HEK293 (cell line): Measurements from ENCODE around the gene P2RX4.

Source experiments
- CTCF ChIA-PET: fragments of 350-600 bp; formaldehyde crosslinking; extraction: SDS; loops from one replicate; lab custom pipeline; 2021; ENCODE audit warnings: antibody characterized with exemption; lab: Yijun Ruan, JAX
- POLR2A ChIA-PET: fragments of 300-600 bp; formaldehyde crosslinking; extraction: SDS; loops from one replicate; lab custom pipeline; 2020; ENCODE audit warnings: antibody characterized with exemption, inconsistent platforms; lab: Yijun Ruan, JAX
- H3K27ac ChIP-seq: fragments of 200-500 bp; sonication (Bioruptor generic); 2 replicates; pipeline ENCODE4 v1.5.1; 2014; ENCODE audit warnings: low read depth, low read length, control low read depth, inconsistent platforms; ENCODE audit errors: extremely low read depth
- H3K36me3 ChIP-seq, 2 experiments: fragments of 200-500 bp in 1 of 2; sonication (Bioruptor generic) in 1 of 2; 1 replicate in 1 of 2; 2 replicates in 1 of 2; pipeline ENCODE4 v1.5.1; 2014 to 2017; ENCODE audit warnings: inconsistent platforms in 2 of 2, low read length in 2 of 2; ENCODE audit not compliant: control insufficient read depth in 2 of 2, insufficient read depth in 1 of 2
- H3K4me1 ChIP-seq: fragments of 200-500 bp; sonication (Bioruptor generic); 2 replicates; pipeline ENCODE4 v1.5.1; 2014; ENCODE audit warnings: mild to moderate bottlenecking, low read length, inconsistent platforms; ENCODE audit not compliant: control insufficient read depth, insufficient read depth
- H3K4me3 ChIP-seq: 2 replicates; pipeline ENCODE4 v1.5.1; 2011; ENCODE audit warnings: low read depth, mild to moderate bottlenecking, control low read depth, low read length, moderate library complexity
- H3K9me3 ChIP-seq: fragments of 200-500 bp; sonication (Bioruptor generic); 2 replicates; pipeline ENCODE4 v1.5.1; 2014; ENCODE audit warnings: low read depth, low read length, inconsistent platforms; ENCODE audit not compliant: control insufficient read depth, insufficient read depth
- IKZF3 ChIP-seq: fragments of 450-650 bp; IDR thresholded peaks from 2 replicates; pipeline ENCODE4 v1.5.0; 2018; ENCODE audit warnings: missing biosample characterization, mild to moderate bottlenecking, missing genetic modification characterization, moderate library complexity
- KLF1 ChIP-seq: fragments of 450-650 bp; formaldehyde crosslinking; IDR thresholded peaks from 2 replicates; pipeline ENCODE4 v1.5.1; 2016; ENCODE audit warnings: missing biosample characterization, missing genetic modification characterization
- KLF8 ChIP-seq: fragments of 450-650 bp; formaldehyde crosslinking; IDR thresholded peaks from 2 replicates; pipeline ENCODE4 v1.5.1; 2016; ENCODE audit warnings: missing biosample characterization, missing genetic modification characterization
- PATZ1 ChIP-seq: fragments of 450-650 bp; formaldehyde crosslinking; IDR thresholded peaks from 2 replicates; pipeline ENCODE4 v1.5.1; 2016; ENCODE audit warnings: missing biosample characterization, missing genetic modification characterization
- SCRT1 ChIP-seq: fragments of 450-650 bp; formaldehyde crosslinking; IDR thresholded peaks from 2 replicates; pipeline ENCODE4 v1.5.1; 2016; ENCODE audit warnings: missing biosample characterization, missing genetic modification characterization, borderline replicate concordance
- SCRT2 ChIP-seq: fragments of 450-650 bp; formaldehyde crosslinking; IDR thresholded peaks from 2 replicates; pipeline ENCODE4 v1.5.1; 2016; ENCODE audit warnings: missing biosample characterization, missing genetic modification characterization
- ZBTB7A ChIP-seq: fragments of 450-650 bp; formaldehyde crosslinking; IDR thresholded peaks from 2 replicates; pipeline ENCODE4 v1.5.1; 2016; ENCODE audit warnings: low read depth, missing biosample characterization, missing genetic modification characterization
- ZEB2 ChIP-seq: fragments of 450-650 bp; formaldehyde crosslinking; IDR thresholded peaks from 2 replicates; pipeline ENCODE4 v1.5.1; 2016; ENCODE audit warnings: missing biosample characterization, missing genetic modification characterization
- ZFP41 ChIP-seq: fragments of 450-650 bp; formaldehyde crosslinking; IDR thresholded peaks from 2 replicates; pipeline ENCODE4 v1.5.1; 2016; ENCODE audit warnings: missing biosample characterization, missing genetic modification characterization, borderline replicate concordance
- ZNF2 ChIP-seq: fragments of 450-650 bp; formaldehyde crosslinking; IDR thresholded peaks from 2 replicates; pipeline ENCODE4 v1.5.1; 2016; ENCODE audit warnings: missing biosample characterization, missing genetic modification characterization
- ZNF214 ChIP-seq: fragments of 450-650 bp; formaldehyde crosslinking; IDR thresholded peaks from 2 replicates; pipeline ENCODE4 v1.5.1; 2017; ENCODE audit warnings: missing biosample characterization, mild to moderate bottlenecking, missing genetic modification characterization, borderline replicate concordance
- ZNF223 ChIP-seq: fragments of 450-650 bp; formaldehyde crosslinking; IDR thresholded peaks from 2 replicates; pipeline ENCODE4 v1.5.1; 2016; ENCODE audit warnings: missing biosample characterization, missing genetic modification characterization
- ZNF23 ChIP-seq: fragments of 450-650 bp; formaldehyde crosslinking; IDR thresholded peaks from 2 replicates; pipeline ENCODE4 v1.5.1; 2016; ENCODE audit warnings: missing biosample characterization, missing genetic modification characterization, borderline replicate concordance
- ZNF24 ChIP-seq: fragments of 450-650 bp; formaldehyde crosslinking; IDR thresholded peaks from 2 replicates; pipeline ENCODE4 v1.5.1; 2016; ENCODE audit warnings: missing biosample characterization, missing genetic modification characterization
- ZNF266 ChIP-seq: fragments of 450-650 bp; formaldehyde crosslinking; IDR thresholded peaks from 2 replicates; pipeline ENCODE4 v1.5.1; 2016; ENCODE audit warnings: missing biosample characterization, missing genetic modification characterization, low read depth
- ZNF292 ChIP-seq: fragments of 450-650 bp; formaldehyde crosslinking; IDR thresholded peaks from 2 replicates; pipeline ENCODE4 v1.5.1; 2016; ENCODE audit warnings: low read depth, missing biosample characterization, missing genetic modification characterization, borderline replicate concordance
- ZNF391 ChIP-seq: fragments of 450-650 bp; formaldehyde crosslinking; IDR thresholded peaks from 2 replicates; pipeline ENCODE4 v1.5.1; 2016; ENCODE audit warnings: low read depth, missing biosample characterization, missing genetic modification characterization, borderline replicate concordance
- ZNF433 ChIP-seq: fragments of 450-650 bp; formaldehyde crosslinking; IDR thresholded peaks from 2 replicates; pipeline ENCODE4 v1.5.1; 2016; ENCODE audit warnings: missing biosample characterization, missing genetic modification characterization, low read depth
- ZNF514 ChIP-seq: fragments of 450-650 bp; formaldehyde crosslinking; IDR thresholded peaks from 2 replicates; pipeline ENCODE4 v1.5.1; 2016; ENCODE audit warnings: missing biosample characterization, missing genetic modification characterization
- ZNF600 ChIP-seq: fragments of 450-650 bp; formaldehyde crosslinking; IDR thresholded peaks from 2 replicates; pipeline ENCODE4 v1.5.1; 2016; ENCODE audit warnings: missing biosample characterization, missing genetic modification characterization
- ZNF624 ChIP-seq: fragments of 450-650 bp; formaldehyde crosslinking; IDR thresholded peaks from 2 replicates; pipeline ENCODE4 v1.5.1; 2017; ENCODE audit warnings: missing biosample characterization, missing genetic modification characterization
- ZNF629 ChIP-seq: fragments of 450-650 bp; formaldehyde crosslinking; IDR thresholded peaks from 2 replicates; pipeline ENCODE4 v1.5.1; 2017; ENCODE audit warnings: missing biosample characterization, missing genetic modification characterization
- ZNF654 ChIP-seq: fragments of 450-650 bp; formaldehyde crosslinking; IDR thresholded peaks from 2 replicates; pipeline ENCODE4 v1.5.1; 2016; ENCODE audit warnings: low read depth, missing biosample characterization, missing genetic modification characterization
- ZNF830 ChIP-seq: fragments of 450-650 bp; IDR thresholded peaks from 2 replicates; pipeline ENCODE4 v1.5.0; 2018; ENCODE audit warnings: missing biosample characterization, missing genetic modification characterization, low read depth, mild to moderate bottlenecking, moderate library complexity
- ZSCAN23 ChIP-seq: fragments of 450-650 bp; formaldehyde crosslinking; IDR thresholded peaks from 2 replicates; pipeline ENCODE4 v1.5.1; 2016; ENCODE audit warnings: missing biosample characterization, missing genetic modification characterization
- ZXDB ChIP-seq: fragments of 450-650 bp; formaldehyde crosslinking; IDR thresholded peaks from 2 replicates; pipeline ENCODE4 v1.5.1; 2016; ENCODE audit warnings: missing biosample characterization, missing genetic modification characterization
- TF ChIP-seq, protein P1 (sequence below): fragments of 450-650 bp; formaldehyde crosslinking; IDR thresholded peaks from 2 replicates; pipeline ENCODE4 v1.5.1; 2017; ENCODE audit warnings: missing biosample characterization, missing genetic modification characterization

P2RX4 gene

DNA sequence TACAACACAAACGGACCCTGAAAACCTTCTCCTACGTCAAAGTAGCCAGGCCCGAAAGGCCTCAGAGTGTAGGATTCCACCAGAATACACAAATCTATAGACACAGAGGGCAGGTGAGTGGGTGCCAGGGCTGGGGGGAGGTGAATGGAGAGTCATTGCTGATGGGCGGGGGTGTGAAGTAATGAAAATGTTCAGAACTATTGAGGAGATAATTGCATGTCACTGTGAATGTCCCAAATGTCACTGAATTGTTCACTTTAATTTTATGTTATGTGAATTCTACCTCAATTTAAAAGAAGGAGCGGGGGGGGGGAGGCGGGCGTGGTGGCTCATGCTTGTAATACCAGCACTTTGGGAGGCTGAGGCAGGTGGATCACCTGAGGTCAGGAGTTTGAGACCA lies 36.0 kb downstream of the P2RX4 start:
- POLR2A ChIA-PET: no interaction called here
- TF ChIP-seq ZNF24 (tag by site-specific recombination) (no peak), IKZF3 (tag by site-specific recombination) (no peak), ZFP41 (tag by site-specific recombination) (no peak), KLF8 (tag by site-specific recombination) (no peak), PATZ1 (tag by site-specific recombination) (no peak), ZNF223 (no peak), ZNF629 (tag by site-specific recombination) (no peak), ZSCAN23 (tag by site-specific recombination) (no peak)
- CTCF ChIA-PET: no interaction called here
- H3K36me3 ChIP-seq: peaks cover 0 to 73% of the 10 kb centered on the region in 2 experiments; a peak in 2 of 3 replicates
- H3K4me1 ChIP-seq: no peaks in the 10 kb centered on the region
- no peak overlapping the region for H3K4me3 ChIP-seq
- H3K27ac ChIP-seq: no peak overlapping the region
- H3K9me3 ChIP-seq: no peaks in the 10 kb centered on the region

DNA sequence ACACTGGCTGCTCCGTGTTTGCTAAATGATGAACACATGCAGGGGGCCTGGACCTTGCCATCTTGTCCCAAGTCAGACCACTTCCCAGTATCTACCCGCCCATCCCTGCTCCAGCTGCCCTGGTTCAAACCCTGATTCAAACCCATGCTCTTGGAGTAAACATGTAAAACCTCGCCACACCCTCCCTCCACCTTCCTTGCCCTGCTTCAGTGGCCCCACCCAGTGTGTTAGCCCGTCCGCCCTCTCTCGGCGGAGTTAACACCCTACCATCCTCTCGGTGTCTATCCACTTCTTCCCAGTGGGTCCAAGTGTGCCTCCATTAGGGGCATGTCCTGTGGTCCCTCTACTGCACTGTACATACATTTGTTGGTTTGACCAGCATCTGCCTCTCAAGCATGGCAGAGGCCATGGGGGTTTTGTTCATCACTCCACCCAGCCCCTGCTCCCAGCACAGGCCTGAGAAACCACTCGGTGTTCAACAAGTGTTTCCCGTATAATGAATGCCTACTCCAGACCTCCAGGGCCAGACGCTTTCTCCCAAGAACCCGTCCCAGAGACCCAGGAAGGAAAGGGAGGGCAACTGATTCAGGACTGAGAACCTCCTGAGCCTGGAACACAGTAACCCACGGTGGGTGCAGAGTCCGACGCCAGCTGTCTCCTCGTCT lies 37.1 kb downstream of the P2RX4 start:
- CTCF ChIA-PET: interaction anchor here (1.4 kb wide), 1 partner anchor 16 kb away, joined by 3 read pairs; no protein-coding TSS in a partner anchor
- H3K4me1 ChIP-seq: no peaks in the 10 kb centered on the region
- no peak overlapping the region for H3K4me3 ChIP-seq
- no peak overlapping the region for H3K27ac ChIP-seq
- H3K36me3 ChIP-seq: peaks cover 5 to 72% of the 10 kb centered on the region in 2 experiments; a peak in 2 of 3 replicates
- POLR2A ChIA-PET: interaction anchor here (0.6 kb wide), 1 partner anchor 48 kb away, joined by 3 read pairs; no protein-coding TSS in a partner anchor
- TF ChIP-seq SCRT1 (tag by site-specific recombination) (peak; percentile 75; the same call in 1 of the 2 replicates), SCRT2 (tag by site-specific recombination) (peak; percentile 83), KLF1 (tag by site-specific recombination) (peak; percentile 98), ZNF514 (tag by site-specific recombination) (no peak)
- no peaks in the 10 kb centered on the region for H3K9me3 ChIP-seq

GRCh38 chr12:121248622-121249021 lies 38.7 kb downstream of the P2RX4 start:
- TF ChIP-seq ZNF600 (tag by site-specific recombination) (no peak), ZNF391 (tag by site-specific recombination) (no peak), ZXDB (tag by site-specific recombination) (no peak), ZFP41 (tag by site-specific recombination) (no peak), ZNF2 (tag by site-specific recombination) (no peak), ZBTB7A (tag by site-specific recombination) (no peak), ZNF624 (no peak), ZNF23 (tag by site-specific recombination) (no peak), ZNF214 (tag by site-specific recombination) (no peak), ZNF266 (tag by site-specific recombination) (no peak), ZEB2 (tag by site-specific recombination) (no peak), ZNF292 (no peak), ZNF433 (tag by site-specific recombination) (no peak), ZNF830 (no peak), ZNF654 (tag by site-specific recombination) (no peak)
- TF ChIP-seq, protein P1, sequence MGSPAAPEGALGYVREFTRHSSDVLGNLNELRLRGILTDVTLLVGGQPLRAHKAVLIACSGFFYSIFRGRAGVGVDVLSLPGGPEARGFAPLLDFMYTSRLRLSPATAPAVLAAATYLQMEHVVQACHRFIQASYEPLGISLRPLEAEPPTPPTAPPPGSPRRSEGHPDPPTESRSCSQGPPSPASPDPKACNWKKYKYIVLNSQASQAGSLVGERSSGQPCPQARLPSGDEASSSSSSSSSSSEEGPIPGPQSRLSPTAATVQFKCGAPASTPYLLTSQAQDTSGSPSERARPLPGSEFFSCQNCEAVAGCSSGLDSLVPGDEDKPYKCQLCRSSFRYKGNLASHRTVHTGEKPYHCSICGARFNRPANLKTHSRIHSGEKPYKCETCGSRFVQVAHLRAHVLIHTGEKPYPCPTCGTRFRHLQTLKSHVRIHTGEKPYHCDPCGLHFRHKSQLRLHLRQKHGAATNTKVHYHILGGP (tag by site-specific recombination): no peak
- Histone ChIP-seq H3K9me3 (no peaks in the 10 kb centered on the region), H3K27ac (no peak overlapping the region), H3K4me1 (no peaks in the 10 kb centered on the region), H3K36me3 (peaks cover 9 to 81% of the 10 kb centered on the region in 2 experiments), H3K4me3 (no peak overlapping the region)
- CTCF ChIA-PET: interaction anchor here (0.9 to 1.8 kb wide), 3 partner anchors 10 to 187 kb away, joined by 3 to 4 read pairs (median 3); no protein-coding TSS in a partner anchor
- POLR2A ChIA-PET: no interaction called here
